Lower lobe of right lung (tissue), 2 donors: ENCODE data around the gene SLC25A21. TPM values are rescaled to one million over a fixed set of nuclear protein-coding genes. Genes with fewer than 3 reads are reported as not detected.

Experiments
- ATAC-seq, 2 donors: fragments of 200-7000 bp; cut with Tn5 transposase; one replicate each; pipeline ENCODE4 v1.9.1; 2020 to 2022; ENCODE audit warnings: mild to moderate bottlenecking in 2 of 2, moderate library complexity in 2 of 2
- DNase-seq: peaks from one replicate; pipeline ENCODE4 v3.0.0-alpha.2; 2020
- H3K27ac ChIP-seq: fragments of 200-600 bp; one replicate; pipeline ENCODE4 v1.8.0; 2022
- H3K27me3 ChIP-seq: fragments of 200-600 bp; one replicate; pipeline ENCODE4 v1.8.0; 2022; ENCODE audit warnings: low read depth
- H3K36me3 ChIP-seq: fragments of 200-600 bp; one replicate; pipeline ENCODE4 v1.8.0; 2022; ENCODE audit warnings: mild to moderate bottlenecking
- H3K4me1 ChIP-seq: fragments of 200-600 bp; one replicate; pipeline ENCODE4 v1.8.0; 2022
- H3K4me3 ChIP-seq: fragments of 200-600 bp; one replicate; pipeline ENCODE4 v1.8.0; 2022; ENCODE audit warnings: mild to moderate bottlenecking
- H3K9me3 ChIP-seq: fragments of 200-600 bp; one replicate; pipeline ENCODE4 v1.8.0; 2022
- intact Hi-C: fragments of 100-400 bp; cut with DNase I; formaldehyde crosslinking; loops from one replicate; pipeline ENCODE4 v1.11.0; 2022
- total RNA-seq: library from RNA; stranded (reverse); fragmentation: NEBNext Ultra II Directional; extraction: Animal tissue kit (Norgen Biotek cat#: 25700); gene quantifications from one replicate; pipeline ENCODE4 v1.2.1, GENCODE V29; 2021
- TF ChIP-seq, protein P1 (sequence below): fragments of 200-600 bp; IDR thresholded peaks from one replicate; pipeline ENCODE4 v1.8.0; 2022; ENCODE audit warnings: antibody characterized with exemption, mild to moderate bottlenecking
- donor health status: DM: no; HTN: yes; CAD: no; lungs with severe emphysema.

Gene SLC25A21
- total RNA-seq, 1 donor from 2014 or later = 0.38 TPM

DNA sequence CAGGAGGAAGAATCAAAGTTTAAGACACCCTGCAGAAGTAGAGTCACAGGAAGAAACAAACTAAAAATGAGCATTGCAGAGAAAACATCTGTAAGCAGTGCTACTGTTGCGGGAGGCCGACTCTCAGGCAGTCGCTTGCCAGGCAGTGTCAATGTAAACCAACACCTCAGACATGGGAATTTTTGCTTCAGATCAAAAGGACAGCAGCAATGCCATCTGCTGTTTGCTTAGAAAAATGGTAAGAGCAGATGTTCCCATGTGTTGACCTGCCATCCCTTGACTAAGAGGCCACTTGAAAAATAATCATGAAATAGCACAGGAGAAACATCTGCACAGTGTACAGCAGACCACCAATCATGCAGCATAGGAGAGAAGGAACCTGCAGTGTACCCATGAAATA, 196.6 kb downstream of the SLC25A21 start:
- ATAC-seq (no peak), DNase-seq (no peak)
- H3K27ac ChIP-seq = no peak overlapping the region
- no peaks in the 10 kb centered on the region for H3K4me1 ChIP-seq
- H3K36me3 ChIP-seq = no peaks in the 10 kb centered on the region
- no peak overlapping the region for H3K4me3 ChIP-seq
- H3K9me3 ChIP-seq = no peaks in the 10 kb centered on the region
- no peaks in the 10 kb centered on the region for H3K27me3 ChIP-seq
- intact Hi-C loops = no loop called here
- TF ChIP-seq, protein P1, sequence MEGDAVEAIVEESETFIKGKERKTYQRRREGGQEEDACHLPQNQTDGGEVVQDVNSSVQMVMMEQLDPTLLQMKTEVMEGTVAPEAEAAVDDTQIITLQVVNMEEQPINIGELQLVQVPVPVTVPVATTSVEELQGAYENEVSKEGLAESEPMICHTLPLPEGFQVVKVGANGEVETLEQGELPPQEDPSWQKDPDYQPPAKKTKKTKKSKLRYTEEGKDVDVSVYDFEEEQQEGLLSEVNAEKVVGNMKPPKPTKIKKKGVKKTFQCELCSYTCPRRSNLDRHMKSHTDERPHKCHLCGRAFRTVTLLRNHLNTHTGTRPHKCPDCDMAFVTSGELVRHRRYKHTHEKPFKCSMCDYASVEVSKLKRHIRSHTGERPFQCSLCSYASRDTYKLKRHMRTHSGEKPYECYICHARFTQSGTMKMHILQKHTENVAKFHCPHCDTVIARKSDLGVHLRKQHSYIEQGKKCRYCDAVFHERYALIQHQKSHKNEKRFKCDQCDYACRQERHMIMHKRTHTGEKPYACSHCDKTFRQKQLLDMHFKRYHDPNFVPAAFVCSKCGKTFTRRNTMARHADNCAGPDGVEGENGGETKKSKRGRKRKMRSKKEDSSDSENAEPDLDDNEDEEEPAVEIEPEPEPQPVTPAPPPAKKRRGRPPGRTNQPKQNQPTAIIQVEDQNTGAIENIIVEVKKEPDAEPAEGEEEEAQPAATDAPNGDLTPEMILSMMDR = no peak

DNA sequence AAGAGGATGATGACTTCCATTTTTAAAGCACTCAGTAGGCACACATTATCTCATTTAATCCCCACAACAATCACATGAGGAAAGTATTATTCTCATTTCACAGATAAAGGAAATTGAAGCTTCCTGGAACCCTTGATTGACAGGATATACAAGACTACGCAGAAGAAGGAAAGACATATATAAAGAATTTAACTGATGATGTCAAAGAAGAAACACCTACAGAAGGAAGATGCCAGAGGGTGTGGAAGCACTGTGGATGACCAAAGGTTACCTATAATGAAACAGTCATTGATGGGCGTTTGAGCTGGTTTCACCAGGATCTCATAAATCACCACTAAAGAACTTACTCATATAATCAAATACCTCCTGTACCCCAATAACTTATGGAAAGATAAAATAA, 197.4 kb downstream of the SLC25A21 start:
- Histone ChIP-seq H3K27ac (no peak overlapping the region), H3K27me3 (no peaks in the 10 kb centered on the region), H3K36me3 (no peaks in the 10 kb centered on the region), H3K9me3 (no peaks in the 10 kb centered on the region), H3K4me1 (no peaks in the 10 kb centered on the region), H3K4me3 (no peak overlapping the region)
- ATAC-seq (no peak), DNase-seq (no peak)
- intact Hi-C loops = no loop called here
- TF ChIP-seq, protein P1 = no peak

DNA sequence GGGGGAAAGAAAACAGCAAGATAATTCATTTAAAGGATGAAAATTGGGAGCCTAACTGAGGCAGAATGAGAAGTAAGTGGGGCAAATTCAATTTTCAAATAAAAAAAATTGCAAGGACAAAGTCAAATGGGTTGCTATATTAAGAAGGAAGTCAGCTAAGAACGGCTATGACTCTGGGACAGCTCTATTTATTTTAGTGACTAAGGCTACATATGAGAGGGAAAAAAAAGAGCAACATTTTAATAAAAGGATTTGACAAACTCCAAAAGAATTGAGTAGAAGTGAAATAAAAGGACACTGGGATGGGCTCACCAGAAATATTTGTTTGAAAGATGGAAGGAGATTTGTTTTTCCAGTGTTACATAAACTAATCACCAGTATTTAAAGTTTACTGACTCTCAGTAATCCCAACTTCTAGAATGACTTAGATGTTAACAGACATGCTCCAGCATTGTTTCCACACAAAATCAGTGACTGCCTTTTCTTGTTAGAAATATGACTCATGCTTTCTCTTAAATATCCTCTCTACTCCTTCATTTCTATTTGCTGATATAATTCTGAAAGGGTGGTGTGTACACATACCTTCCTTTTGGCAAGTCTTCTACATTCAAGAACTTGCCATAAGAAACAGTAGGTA, 198.5 kb downstream of the SLC25A21 start:
- TF ChIP-seq, protein P1 = no peak
- no peak overlapping the region for H3K4me3 ChIP-seq
- H3K27me3 ChIP-seq = no peaks in the 10 kb centered on the region
- intact Hi-C loops = no loop called here
- H3K36me3 ChIP-seq = no peaks in the 10 kb centered on the region
- H3K4me1 ChIP-seq = no peaks in the 10 kb centered on the region
- DNase-seq (no peak), ATAC-seq (peak in 1 of 2 donors; percentile 67)
- H3K9me3 ChIP-seq = no peaks in the 10 kb centered on the region
- no peak overlapping the region for H3K27ac ChIP-seq

DNA sequence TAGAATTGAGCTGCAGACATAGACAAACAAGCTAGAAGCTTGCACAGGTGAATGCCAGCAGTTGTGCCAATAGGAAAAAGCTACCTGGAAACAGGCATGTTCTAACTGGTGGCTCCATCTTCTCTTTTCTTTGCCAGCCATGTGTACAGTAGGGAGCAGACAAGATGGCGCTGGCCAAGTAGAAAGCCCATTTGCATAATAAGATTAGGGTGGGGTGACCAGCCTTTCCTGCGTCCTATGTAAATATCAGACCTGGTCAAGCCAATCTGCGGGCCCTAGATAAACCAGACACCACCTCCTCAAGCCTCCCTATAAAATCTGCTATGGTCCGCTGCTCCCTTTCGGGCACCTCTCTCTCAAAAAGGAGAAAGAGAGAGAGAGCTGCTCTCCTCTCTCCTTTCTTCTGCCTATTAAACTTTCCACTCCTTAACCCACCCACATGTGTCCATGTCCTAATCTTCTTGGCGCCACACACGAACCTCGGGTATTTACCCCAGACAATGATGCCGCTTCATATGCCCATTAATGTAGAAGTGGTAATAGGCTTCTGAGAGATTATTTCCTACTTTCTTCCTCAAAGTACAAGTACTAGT, 201.0 kb downstream of the SLC25A21 start:
- Histone ChIP-seq H3K9me3 (no peaks in the 10 kb centered on the region), H3K4me1 (no peaks in the 10 kb centered on the region), H3K36me3 (no peaks in the 10 kb centered on the region), H3K27ac (no peak overlapping the region), H3K27me3 (no peaks in the 10 kb centered on the region), H3K4me3 (no peak overlapping the region)
- DNase-seq = no peak
- no peak for ATAC-seq
- intact Hi-C loops = no loop called here
- TF ChIP-seq, protein P1 = no peak

DNA sequence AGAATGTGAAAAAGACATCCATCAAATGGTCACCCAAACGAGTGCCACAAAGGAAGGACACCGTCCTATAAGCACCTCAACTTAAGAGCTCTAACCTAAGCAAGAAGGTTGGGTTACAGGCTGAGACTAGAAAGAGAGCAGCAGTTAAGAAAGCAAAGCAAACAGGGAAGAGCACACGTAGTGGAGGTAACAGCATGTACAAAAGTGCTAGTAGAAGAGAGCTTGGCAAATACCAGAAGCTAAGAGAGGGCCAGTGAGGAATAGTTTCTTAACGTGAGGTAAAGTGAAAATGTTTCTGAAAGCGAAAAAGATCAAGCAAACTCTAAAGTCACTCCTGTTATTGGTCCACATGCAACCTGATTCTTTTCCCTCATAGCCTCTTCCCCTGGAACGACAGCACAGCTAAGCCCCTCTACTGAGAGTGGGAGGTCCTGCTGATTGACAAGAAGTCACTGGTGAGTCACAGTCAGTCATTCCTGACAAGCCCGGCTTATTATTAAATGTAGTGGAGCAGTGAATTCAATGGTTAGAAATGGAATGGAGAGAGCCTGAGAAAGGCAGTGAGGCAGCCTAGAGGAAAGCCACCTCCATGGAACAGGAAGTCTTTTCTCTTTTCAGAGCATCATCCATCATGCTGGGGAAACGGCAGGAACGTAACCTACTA, 204.4 kb downstream of the SLC25A21 start:
- Histone ChIP-seq H3K4me3 (no peak overlapping the region), H3K36me3 (no peaks in the 10 kb centered on the region), H3K27me3 (no peaks in the 10 kb centered on the region), H3K27ac (no peak overlapping the region), H3K4me1 (no peaks in the 10 kb centered on the region), H3K9me3 (no peaks in the 10 kb centered on the region)
- peak; percentile 72 to 82 for ATAC-seq
- intact Hi-C loops = no loop called here
- TF ChIP-seq, protein P1 = no peak
- no peak for DNase-seq
